Activated naive CD8-positive, alpha-beta T cell treated with anti-CD3 and anti-CD28 coated beads, Interleukin-2, amount 50 U/mL, for 24 hours (primary cell): ENCODE results near the gene ZDHHC23.

ENCODE experiments used
- ATAC-seq: fragments of 150-1000 bp; cut with Tn5 transposase; one replicate; pipeline ENCODE4 v1.10.0; 2021
- DNase-seq: peaks from one replicate; pipeline ENCODE4 v3.0.0; 2021
- H3K27ac Mint-ChIP-seq: one replicate; pipeline ENCODE4 v1.8.0; 2021; ENCODE audit warnings: mild to moderate bottlenecking, mixed read lengths
- H3K27me3 Mint-ChIP-seq: one replicate; pipeline ENCODE4 v1.8.0; 2021; ENCODE audit warnings: mixed read lengths
- H3K36me3 Mint-ChIP-seq: one replicate; pipeline ENCODE4 v1.8.0; 2021; ENCODE audit warnings: low read depth, mixed read lengths
- H3K4me1 Mint-ChIP-seq: one replicate; pipeline ENCODE4 v1.8.0; 2021; ENCODE audit warnings: mixed read lengths
- H3K4me3 Mint-ChIP-seq: one replicate; pipeline ENCODE4 v1.8.0; 2021; ENCODE audit warnings: mild to moderate bottlenecking, moderate library complexity, mixed read lengths
- H3K9me3 Mint-ChIP-seq: one replicate; pipeline ENCODE4 v1.8.0; 2021; ENCODE audit warnings: mixed read lengths

Gene ZDHHC23, protein sequence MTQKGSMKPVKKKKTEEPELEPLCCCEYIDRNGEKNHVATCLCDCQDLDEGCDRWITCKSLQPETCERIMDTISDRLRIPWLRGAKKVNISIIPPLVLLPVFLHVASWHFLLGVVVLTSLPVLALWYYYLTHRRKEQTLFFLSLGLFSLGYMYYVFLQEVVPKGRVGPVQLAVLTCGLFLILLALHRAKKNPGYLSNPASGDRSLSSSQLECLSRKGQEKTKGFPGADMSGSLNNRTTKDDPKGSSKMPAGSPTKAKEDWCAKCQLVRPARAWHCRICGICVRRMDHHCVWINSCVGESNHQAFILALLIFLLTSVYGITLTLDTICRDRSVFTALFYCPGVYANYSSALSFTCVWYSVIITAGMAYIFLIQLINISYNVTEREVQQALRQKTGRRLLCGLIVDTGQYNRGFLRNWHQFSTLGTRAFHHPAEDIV

DNA sequence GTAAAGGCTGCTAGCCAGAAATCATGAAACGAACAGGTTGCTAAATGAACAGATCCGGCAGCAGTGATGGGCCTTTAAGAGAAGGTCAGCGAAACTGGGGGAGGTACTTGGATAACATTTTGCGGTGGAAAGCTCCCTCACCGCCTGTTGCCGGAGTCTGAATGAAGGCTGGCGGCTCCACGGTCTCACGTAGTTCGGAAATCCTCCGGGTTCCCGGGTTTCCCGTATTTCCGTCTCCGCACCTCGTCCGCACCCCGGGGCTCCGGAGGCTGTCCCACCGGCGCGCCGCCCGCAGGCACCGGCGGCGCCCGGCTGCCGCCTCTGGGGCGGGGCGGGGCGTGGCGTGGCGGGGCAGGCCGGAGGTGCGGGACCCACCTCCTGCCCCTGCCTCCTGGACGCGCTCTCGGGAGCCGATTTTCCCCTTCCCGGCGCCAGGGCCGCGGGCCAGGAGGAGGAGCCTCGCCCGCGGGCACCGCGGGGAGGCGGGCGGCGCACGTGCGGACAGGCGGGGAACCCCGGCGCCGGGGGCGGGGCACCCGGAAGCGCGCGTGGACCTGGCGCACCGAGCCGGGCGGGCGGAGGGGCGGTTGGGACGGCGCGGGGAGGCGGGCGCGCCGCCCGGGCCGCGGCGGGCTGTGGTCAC lies at the start of gene ZDHHC23:
ZDHHC23 (plus strand) TSS at position 642 of the 643 bp plus-strand sequence. CDS start 790 bp downstream, outside the sequence.
- H3K36me3 Mint-ChIP-seq: no peaks in the 10 kb centered on the region
- H3K27ac Mint-ChIP-seq: peak within 1 kb of the TSS; percentile 77
- peak; percentile 65 for DNase-seq
- peaks cover 13% of the 10 kb centered on the region for H3K4me1 Mint-ChIP-seq
- H3K27me3 Mint-ChIP-seq: peaks cover 19% of the 10 kb centered on the region
- ATAC-seq: peak; percentile 63
- H3K9me3 Mint-ChIP-seq: no peaks in the 10 kb centered on the region
- peak within 1 kb of the TSS; percentile 77 for H3K4me3 Mint-ChIP-seq

GRCh38 chr3:113898892-113899291 lies 48.9 kb upstream of the ZDHHC23 start:
- no peaks in the 10 kb centered on the region for H3K9me3 Mint-ChIP-seq
- DNase-seq: no peak
- H3K4me3 Mint-ChIP-seq: no peak overlapping the region
- H3K27ac Mint-ChIP-seq: no peak overlapping the region
- peaks cover 8% of the 10 kb centered on the region for H3K4me1 Mint-ChIP-seq
- no peaks in the 10 kb centered on the region for H3K36me3 Mint-ChIP-seq
- ATAC-seq: no peak
- no peaks in the 10 kb centered on the region for H3K27me3 Mint-ChIP-seq

GRCh38 chr3:113906568-113907140 lies 41.2 kb upstream of the ZDHHC23 start:
- no peak overlapping the region for H3K27ac Mint-ChIP-seq
- no peak for ATAC-seq
- H3K4me1 Mint-ChIP-seq: no peaks in the 10 kb centered on the region
- H3K27me3 Mint-ChIP-seq: peaks cover 3% of the 10 kb centered on the region
- H3K9me3 Mint-ChIP-seq: no peaks in the 10 kb centered on the region
- DNase-seq: no peak
- H3K4me3 Mint-ChIP-seq: no peak overlapping the region
- H3K36me3 Mint-ChIP-seq: no peaks in the 10 kb centered on the region

DNA sequence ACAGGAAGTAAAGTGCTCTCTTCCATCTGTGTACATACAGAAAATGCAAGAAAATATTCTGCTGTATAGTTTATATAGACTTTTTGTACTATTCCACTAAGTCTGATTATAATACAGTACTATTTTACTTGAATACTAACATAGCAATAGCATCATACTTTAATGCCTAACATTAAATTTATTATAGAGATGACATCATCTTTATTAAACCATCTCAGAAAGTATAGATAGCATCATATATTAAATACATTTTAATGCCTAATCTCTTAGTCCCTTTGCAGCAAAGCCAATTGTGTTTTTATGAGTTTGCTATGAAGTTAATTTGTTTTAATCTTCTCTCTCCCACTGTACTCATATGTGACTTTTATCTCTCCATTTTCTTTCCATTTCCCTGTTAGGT lies 39.7 kb upstream of the ZDHHC23 start:
- H3K4me3 Mint-ChIP-seq: no peak overlapping the region
- H3K36me3 Mint-ChIP-seq: no peaks in the 10 kb centered on the region
- no peak overlapping the region for H3K27ac Mint-ChIP-seq
- ATAC-seq (no peak), DNase-seq (no peak)
- peaks cover 2% of the 10 kb centered on the region for H3K4me1 Mint-ChIP-seq
- H3K27me3 Mint-ChIP-seq: peaks cover 3% of the 10 kb centered on the region
- no peaks in the 10 kb centered on the region for H3K9me3 Mint-ChIP-seq

GRCh38 chr3:113910966-113911365 lies 36.8 kb upstream of the ZDHHC23 start:
- Mint-ChIP-seq H3K9me3 (no peaks in the 10 kb centered on the region), H3K27ac (no peak overlapping the region), H3K36me3 (no peaks in the 10 kb centered on the region), H3K4me1 (peaks cover 2% of the 10 kb centered on the region), H3K27me3 (no peaks in the 10 kb centered on the region), H3K4me3 (no peak overlapping the region)
- ATAC-seq: no peak
- DNase-seq: no peak

- DNase-seq: peak; percentile 12
- ATAC-seq: peak; percentile 72
- H3K9me3 Mint-ChIP-seq: no peaks in the 10 kb centered on the region
- peaks cover 2% of the 10 kb centered on the region for H3K4me1 Mint-ChIP-seq
- H3K27me3 Mint-ChIP-seq: no peaks in the 10 kb centered on the region
- H3K36me3 Mint-ChIP-seq: no peaks in the 10 kb centered on the region
- no peak overlapping the region for H3K27ac Mint-ChIP-seq
- H3K4me3 Mint-ChIP-seq: peak overlapping the region; percentile 49
Observed at GRCh38 chr3:113912552-113913236, 35.1 kb upstream of the ZDHHC23 start.

- Mint-ChIP-seq H3K9me3 (no peaks in the 10 kb centered on the region), H3K4me3 (no peak overlapping the region), H3K4me1 (peaks cover 2% of the 10 kb centered on the region), H3K36me3 (no peaks in the 10 kb centered on the region), H3K27me3 (no peaks in the 10 kb centered on the region), H3K27ac (no peak overlapping the region)
- no peak for DNase-seq
- no peak for ATAC-seq
Observed at GRCh38 chr3:113914646-113915045, 33.2 kb upstream of the ZDHHC23 start.

DNA sequence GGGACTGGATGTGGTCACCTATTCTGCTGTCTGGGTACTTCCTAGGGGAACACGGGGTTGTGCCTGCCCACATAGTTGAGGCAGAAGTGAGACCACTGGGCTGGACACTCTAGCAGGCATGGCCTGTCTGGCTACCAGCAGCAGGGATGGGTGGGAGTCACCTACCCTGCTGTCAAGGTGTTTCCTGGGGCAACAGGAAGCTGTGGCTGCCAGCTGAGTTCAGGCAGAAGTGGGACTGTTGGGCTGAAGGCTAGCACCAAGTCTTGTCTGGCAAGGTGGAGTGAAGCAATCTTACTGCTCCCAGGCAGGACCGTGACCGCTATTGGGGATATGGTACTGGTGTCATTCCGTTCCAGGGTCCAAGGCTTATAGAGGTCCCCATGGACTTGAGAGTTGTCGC lies 20.3 kb upstream of the ZDHHC23 start:
- no peak overlapping the region for H3K4me3 Mint-ChIP-seq
- peaks cover 32% of the 10 kb centered on the region for H3K9me3 Mint-ChIP-seq
- ATAC-seq (no peak), DNase-seq (no peak)
- no peak overlapping the region for H3K27ac Mint-ChIP-seq
- no peaks in the 10 kb centered on the region for H3K4me1 Mint-ChIP-seq
- peaks cover 14% of the 10 kb centered on the region for H3K27me3 Mint-ChIP-seq
- no peaks in the 10 kb centered on the region for H3K36me3 Mint-ChIP-seq

DNA sequence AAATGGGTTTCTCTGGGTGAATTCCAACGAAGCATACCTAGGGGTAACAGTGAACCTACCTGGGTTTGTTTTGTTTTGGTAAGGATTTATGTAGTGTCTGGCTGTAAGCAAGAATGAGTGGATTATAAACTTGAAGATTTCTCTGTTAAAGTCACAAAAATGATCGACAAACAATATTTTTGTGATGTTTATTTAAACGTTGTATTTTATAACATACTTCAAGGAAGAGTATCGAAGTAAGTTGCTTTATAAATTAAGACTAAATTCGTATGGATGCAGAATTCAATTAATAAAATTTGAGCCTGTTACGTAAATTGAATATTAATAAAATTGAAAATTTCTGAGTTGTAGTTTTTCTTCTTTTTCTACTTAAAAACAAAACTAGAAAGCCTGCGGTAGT lies 982 bp upstream of the ZDHHC23 start:
- DNase-seq: no peak
- Mint-ChIP-seq H3K27me3 (peaks cover 22% of the 10 kb centered on the region), H3K27ac (peak overlapping the region; percentile 77), H3K36me3 (no peaks in the 10 kb centered on the region), H3K4me3 (peak overlapping the region; percentile 77), H3K9me3 (no peaks in the 10 kb centered on the region), H3K4me1 (peaks cover 13% of the 10 kb centered on the region)
- no peak for ATAC-seq

GRCh38 chr3:113948015-113948917 lies 453 bp downstream of the ZDHHC23 start:
- Mint-ChIP-seq H3K27ac (no peak overlapping the region), H3K4me3 (peak overlapping the region; percentile 62), H3K27me3 (peaks cover 19% of the 10 kb centered on the region), H3K4me1 (peaks cover 14% of the 10 kb centered on the region), H3K9me3 (no peaks in the 10 kb centered on the region), H3K36me3 (no peaks in the 10 kb centered on the region)
- peak; percentile 40 for ATAC-seq
- DNase-seq: peak; percentile 41

GRCh38 chr3:113952921-113953320 lies 5.1 kb downstream of the ZDHHC23 start:
- no peak overlapping the region for H3K27ac Mint-ChIP-seq
- ATAC-seq (no peak), DNase-seq (no peak)
- H3K4me3 Mint-ChIP-seq: no peak overlapping the region
- H3K4me1 Mint-ChIP-seq: peaks cover 18% of the 10 kb centered on the region
- no peaks in the 10 kb centered on the region for H3K36me3 Mint-ChIP-seq
- H3K27me3 Mint-ChIP-seq: peaks cover 8% of the 10 kb centered on the region
- H3K9me3 Mint-ChIP-seq: no peaks in the 10 kb centered on the region

DNA sequence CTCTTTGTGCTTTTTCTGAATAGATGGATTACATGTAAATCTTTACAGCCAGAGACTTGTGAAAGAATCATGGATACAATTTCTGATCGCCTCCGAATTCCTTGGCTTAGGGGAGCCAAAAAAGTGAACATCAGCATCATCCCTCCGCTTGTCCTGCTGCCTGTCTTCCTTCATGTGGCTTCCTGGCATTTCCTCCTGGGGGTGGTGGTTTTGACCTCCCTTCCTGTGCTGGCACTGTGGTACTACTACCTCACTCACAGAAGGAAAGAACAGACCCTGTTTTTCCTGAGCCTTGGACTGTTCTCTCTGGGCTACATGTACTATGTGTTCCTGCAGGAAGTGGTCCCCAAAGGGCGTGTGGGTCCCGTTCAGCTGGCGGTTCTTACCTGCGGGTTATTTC lies 5.9 kb downstream of the ZDHHC23 start:
- ATAC-seq: no peak
- peaks cover 2% of the 10 kb centered on the region for H3K36me3 Mint-ChIP-seq
- no peaks in the 10 kb centered on the region for H3K9me3 Mint-ChIP-seq
- no peak overlapping the region for H3K27ac Mint-ChIP-seq
- peaks cover 15% of the 10 kb centered on the region for H3K4me1 Mint-ChIP-seq
- no peak overlapping the region for H3K4me3 Mint-ChIP-seq
- DNase-seq: no peak
- peaks cover 7% of the 10 kb centered on the region for H3K27me3 Mint-ChIP-seq

GRCh38 chr3:113954091-113954685 lies 6.4 kb downstream of the ZDHHC23 start:
- Mint-ChIP-seq H3K36me3 (peaks cover 6% of the 10 kb centered on the region), H3K4me1 (peaks cover 12% of the 10 kb centered on the region), H3K27me3 (peaks cover 3% of the 10 kb centered on the region), H3K27ac (no peak overlapping the region), H3K9me3 (no peaks in the 10 kb centered on the region), H3K4me3 (no peak overlapping the region)
- ATAC-seq: no peak
- no peak for DNase-seq
